IgD-negative memory B cell (primary cell): ENCODE data around the gene ADAMTSL3. TPM values are rescaled to one million over a fixed set of nuclear protein-coding genes. Genes with fewer than 3 reads are reported as not detected.

Source experiments
- H3K27ac Mint-ChIP-seq, 3 donors: one replicate each; pipeline ENCODE4 v1.8.0; 2020 to 2022; ENCODE audit warnings: mild to moderate bottlenecking in 3 of 3, mixed read lengths in 3 of 3, moderate library complexity in 1 of 3
- H3K27me3 Mint-ChIP-seq: one replicate; pipeline ENCODE4 v1.8.0; 2021; ENCODE audit warnings: mixed read lengths
- H3K36me3 Mint-ChIP-seq: one replicate; pipeline ENCODE4 v1.8.0; 2020; ENCODE audit warnings: mild to moderate bottlenecking, mixed read lengths
- H3K4me1 Mint-ChIP-seq, 3 donors: one replicate each; pipeline ENCODE4 v1.8.0; 2020 to 2022; ENCODE audit warnings: mixed read lengths in 3 of 3, mild to moderate bottlenecking in 1 of 3
- H3K4me3 Mint-ChIP-seq, 4 donors: one replicate each; pipeline ENCODE4 v1.8.0; 2020 to 2022; ENCODE audit warnings: mild to moderate bottlenecking in 4 of 4, mixed read lengths in 4 of 4, moderate library complexity in 3 of 4
- H3K9me3 Mint-ChIP-seq, 3 donors: one replicate each; pipeline ENCODE4 v1.8.0; 2020 to 2021; ENCODE audit warnings: mixed read lengths in 3 of 3, mild to moderate bottlenecking in 1 of 3
- polyA plus RNA-seq: library from polyadenylated mRNA; unstranded; fragments of 300-500 nt; fragmentation: Illumina TruSeq; gene quantifications from one replicate; pipeline ENCODE4 v1.2.3, GENCODE V29; 2021

ADAMTSL3 gene
- polyA plus RNA-seq, 1 donor from 2014 or later: not detected

- H3K4me3 Mint-ChIP-seq: no peak overlapping the region
- no peak overlapping the region for H3K27ac Mint-ChIP-seq
- no peaks in the 10 kb centered on the region for H3K36me3 Mint-ChIP-seq
- peaks cover 0 to 3% (median 0%) of the 10 kb centered on the region in 3 donors for H3K4me1 Mint-ChIP-seq
- peaks cover 0 to 6% (median 5%) of the 10 kb centered on the region in 3 donors for H3K9me3 Mint-ChIP-seq
- H3K27me3 Mint-ChIP-seq: no peaks in the 10 kb centered on the region
These were observed 17.7 kb downstream of the ADAMTSL3 start for GRCh38 chr15:83671603-83672002.

- Mint-ChIP-seq H3K36me3 (no peaks in the 10 kb centered on the region), H3K4me1 (peaks cover 0 to 4% (median 0%) of the 10 kb centered on the region in 3 donors), H3K4me3 (no peak overlapping the region), H3K27me3 (no peaks in the 10 kb centered on the region), H3K27ac (no peak overlapping the region), H3K9me3 (peaks cover 2 to 13% (median 5%) of the 10 kb centered on the region in 3 donors)
These were observed 19.5 kb downstream of the ADAMTSL3 start for GRCh38 chr15:83673385-83673784.

- H3K36me3 Mint-ChIP-seq: peaks cover 2% of the 10 kb centered on the region
- H3K27me3 Mint-ChIP-seq: peaks cover 3% of the 10 kb centered on the region
- H3K9me3 Mint-ChIP-seq: peaks cover 0 to 7% (median 2%) of the 10 kb centered on the region in 3 donors
- H3K27ac Mint-ChIP-seq: no peak overlapping the region
- H3K4me3 Mint-ChIP-seq: no peak overlapping the region
- H3K4me1 Mint-ChIP-seq: peaks cover 0 to 1% (median 0%) of the 10 kb centered on the region in 3 donors
These were observed 28.7 kb downstream of the ADAMTSL3 start for GRCh38 chr15:83682476-83683088.

GRCh38 chr15:83685916-83686332 is 32.0 kb downstream of the ADAMTSL3 start:
- Mint-ChIP-seq H3K9me3 (no peaks in the 10 kb centered on the region), H3K4me1 (no peaks in the 10 kb centered on the region), H3K36me3 (peaks cover 2% of the 10 kb centered on the region), H3K27ac (no peak overlapping the region), H3K4me3 (no peak overlapping the region), H3K27me3 (peaks cover 1% of the 10 kb centered on the region)

GRCh38 chr15:83688201-83688600 is 34.3 kb downstream of the ADAMTSL3 start:
- Mint-ChIP-seq H3K4me1 (no peaks in the 10 kb centered on the region), H3K4me3 (no peak overlapping the region), H3K27me3 (peaks cover 1% of the 10 kb centered on the region), H3K36me3 (no peaks in the 10 kb centered on the region), H3K9me3 (no peaks in the 10 kb centered on the region), H3K27ac (no peak overlapping the region)

GRCh38 chr15:83690676-83691075 is 36.8 kb downstream of the ADAMTSL3 start:
- no peaks in the 10 kb centered on the region for H3K4me1 Mint-ChIP-seq
- no peaks in the 10 kb centered on the region for H3K36me3 Mint-ChIP-seq
- H3K4me3 Mint-ChIP-seq: no peak overlapping the region
- H3K27me3 Mint-ChIP-seq: no peaks in the 10 kb centered on the region
- H3K27ac Mint-ChIP-seq: no peak overlapping the region
- H3K9me3 Mint-ChIP-seq: peaks cover 0 to 3% (median 1%) of the 10 kb centered on the region in 3 donors

GRCh38 chr15:83692746-83693581 is 39.0 kb downstream of the ADAMTSL3 start:
- no peak overlapping the region for H3K4me3 Mint-ChIP-seq

GRCh38 chr15:83694015-83694414 is 40.1 kb downstream of the ADAMTSL3 start:
- no peaks in the 10 kb centered on the region for H3K36me3 Mint-ChIP-seq
- H3K9me3 Mint-ChIP-seq: peaks cover 0 to 3% (median 1%) of the 10 kb centered on the region in 3 donors
- no peaks in the 10 kb centered on the region for H3K27me3 Mint-ChIP-seq
- no peak overlapping the region for H3K4me3 Mint-ChIP-seq
- no peak overlapping the region for H3K27ac Mint-ChIP-seq
- H3K4me1 Mint-ChIP-seq: no peaks in the 10 kb centered on the region

More at GRCh38 chr15:83692746-83693581, 39.0 kb downstream of the ADAMTSL3 start:
- Mint-ChIP-seq H3K27me3 (no peaks in the 10 kb centered on the region), H3K27ac (no peak overlapping the region), H3K36me3 (no peaks in the 10 kb centered on the region), H3K4me1 (no peaks in the 10 kb centered on the region), H3K9me3 (peaks cover 0 to 3% (median 1%) of the 10 kb centered on the region in 3 donors)

GRCh38 chr15:83694536-83694935 is 40.6 kb downstream of the ADAMTSL3 start:
- Mint-ChIP-seq H3K27ac (no peak overlapping the region), H3K4me3 (no peak overlapping the region), H3K4me1 (no peaks in the 10 kb centered on the region), H3K27me3 (no peaks in the 10 kb centered on the region), H3K36me3 (no peaks in the 10 kb centered on the region), H3K9me3 (peaks cover 0 to 4% (median 1%) of the 10 kb centered on the region in 3 donors)

GRCh38 chr15:83695246-83695645 is 41.3 kb downstream of the ADAMTSL3 start:
- no peaks in the 10 kb centered on the region for H3K4me1 Mint-ChIP-seq
- peaks cover 0 to 5% (median 3%) of the 10 kb centered on the region in 3 donors for H3K9me3 Mint-ChIP-seq
- no peaks in the 10 kb centered on the region for H3K27me3 Mint-ChIP-seq
- H3K4me3 Mint-ChIP-seq: no peak overlapping the region
- no peaks in the 10 kb centered on the region for H3K36me3 Mint-ChIP-seq
- H3K27ac Mint-ChIP-seq: no peak overlapping the region

- Mint-ChIP-seq H3K36me3 (no peaks in the 10 kb centered on the region), H3K27me3 (no peaks in the 10 kb centered on the region), H3K27ac (no peak overlapping the region), H3K4me3 (no peak overlapping the region), H3K9me3 (peaks cover 0 to 5% (median 5%) of the 10 kb centered on the region in 3 donors), H3K4me1 (no peaks in the 10 kb centered on the region)
These were observed 42.0 kb downstream of the ADAMTSL3 start for GRCh38 chr15:83695901-83696425.

- Mint-ChIP-seq H3K4me3 (no peak overlapping the region), H3K27me3 (no peaks in the 10 kb centered on the region), H3K4me1 (no peaks in the 10 kb centered on the region), H3K27ac (no peak overlapping the region), H3K36me3 (no peaks in the 10 kb centered on the region), H3K9me3 (peaks cover 0 to 7% (median 5%) of the 10 kb centered on the region in 3 donors)
These were observed 43.8 kb downstream of the ADAMTSL3 start for GRCh38 chr15:83697716-83698115.

- Mint-ChIP-seq H3K4me3 (no peak overlapping the region), H3K27me3 (no peaks in the 10 kb centered on the region), H3K4me1 (no peaks in the 10 kb centered on the region), H3K27ac (no peak overlapping the region), H3K9me3 (peaks cover 0 to 8% (median 7%) of the 10 kb centered on the region in 3 donors), H3K36me3 (no peaks in the 10 kb centered on the region)
These were observed 44.4 kb downstream of the ADAMTSL3 start for GRCh38 chr15:83698294-83698693.

GRCh38 chr15:83699028-83699427 is 45.1 kb downstream of the ADAMTSL3 start:
- H3K27me3 Mint-ChIP-seq: no peaks in the 10 kb centered on the region
- H3K4me3 Mint-ChIP-seq: no peak overlapping the region
- H3K36me3 Mint-ChIP-seq: no peaks in the 10 kb centered on the region
- no peaks in the 10 kb centered on the region for H3K4me1 Mint-ChIP-seq
- H3K27ac Mint-ChIP-seq: no peak overlapping the region
- H3K9me3 Mint-ChIP-seq: peaks cover 0 to 8% (median 7%) of the 10 kb centered on the region in 3 donors

GRCh38 chr15:83700082-83700481 is 46.2 kb downstream of the ADAMTSL3 start:
- peaks cover 0 to 5% (median 5%) of the 10 kb centered on the region in 3 donors for H3K9me3 Mint-ChIP-seq

More at GRCh38 chr15:83700082-83700481, 46.2 kb downstream of the ADAMTSL3 start:
- H3K27ac Mint-ChIP-seq: no peak overlapping the region
- H3K27me3 Mint-ChIP-seq: no peaks in the 10 kb centered on the region
- no peaks in the 10 kb centered on the region for H3K36me3 Mint-ChIP-seq
- H3K4me1 Mint-ChIP-seq: no peaks in the 10 kb centered on the region
- no peak overlapping the region for H3K4me3 Mint-ChIP-seq
